Sigmoid colon (tissue), 7 donors: ENCODE results near the gene SYT8. TPM values are rescaled to one million over a fixed set of nuclear protein-coding genes. Genes with fewer than 3 reads are reported as not detected.

Experiments
- DNase-seq: peaks from one replicate; pipeline ENCODE4 v3.0.0-alpha.2; 2019
- H3K27ac ChIP-seq, 4 donors: fragments of 200-600 bp; sonication (generic); one replicate each; pipeline ENCODE4 v1.5.1; 2016 to 2019; ENCODE audit warnings: mild to moderate bottlenecking in 1 of 4
- H3K27me3 ChIP-seq, 3 donors: fragments of 200-600 bp; sonication (generic); one replicate each; pipeline ENCODE4 v1.5.1; 2019; ENCODE audit warnings: mild to moderate bottlenecking in 1 of 3
- H3K36me3 ChIP-seq, 4 donors: fragments of 200-600 bp; sonication (generic); one replicate each; pipeline ENCODE4 v1.5.1; 2016 to 2019
- H3K4me1 ChIP-seq, 4 donors: fragments of 200-600 bp; sonication (generic); one replicate each; pipeline ENCODE4 v1.5.1; 2017 to 2019
- H3K4me3 ChIP-seq, 4 donors: fragments of 200-600 bp; sonication (generic); one replicate each; pipeline ENCODE4 v1.5.1; 2017 to 2019; ENCODE audit warnings: mild to moderate bottlenecking in 2 of 4, moderate library complexity in 1 of 4
- H3K9me3 ChIP-seq, 4 donors: fragments of 200-600 bp in 3 of 4; sonication (generic) in 3 of 4; one replicate each; pipeline versions ENCODE4 v1.5.1 to v1.6.1; 2013 to 2019
- CTCF ChIP-seq, 4 experiments: fragments of 450-650 bp in 3 of 4; fragments of 200-600 bp in 1 of 4; IDR thresholded peaks; one replicate each; pipeline ENCODE4 v1.5.1; 2016 to 2019; ENCODE audit warnings: antibody characterized with exemption in 4 of 4, mild to moderate bottlenecking in 3 of 4, moderate library complexity in 2 of 4
- EP300 ChIP-seq, 4 donors: sonication (generic); formaldehyde crosslinking; IDR thresholded peaks; one replicate each; pipeline ENCODE4 v1.6.1; 2017; ENCODE audit warnings: antibody characterized with exemption in 4 of 4
- POLR2A ChIP-seq, 2 donors: fragments of 450-650 bp; IDR thresholded peaks; one replicate each; pipeline ENCODE4 v1.6.1; 2016; ENCODE audit warnings: antibody characterized with exemption in 2 of 2, mild to moderate bottlenecking in 2 of 2, moderate library complexity in 2 of 2
- POLR2AphosphoS5 ChIP-seq, 4 donors: sonication (generic); formaldehyde crosslinking; IDR thresholded peaks; one replicate each; pipeline ENCODE4 v1.6.1; 2017; ENCODE audit warnings: antibody characterized with exemption in 4 of 4
- WGBS, 2 donors: extraction: QIAGEN DNeasy Blood & Tissue Kit; methylation state at CpG; one replicate each; pipeline ENCODE4 v1.1.7; 2013; 5-methylcytosine and 5-hydroxymethylcytosine counted together
- intact Hi-C: fragments of 100-400 bp; cut with DNase I; formaldehyde crosslinking; loops from one replicate; pipeline ENCODE4 v1.15.1; 2023
- polyA plus RNA-seq, 3 donors: library from polyadenylated mRNA; stranded (reverse); fragments of 200-250 nt; gene quantifications; one replicate each; pipeline ENCODE4 v1.2.3, GENCODE V29; 2013
- total RNA-seq, 4 donors: library from RNA; depleted of rRNA; stranded (reverse); fragments of >200 nt; gene quantifications; one replicate each; pipeline ENCODE4 v1.1.0, GENCODE V29; 2016
- donor health status: healthy with polysubstance abuse.
- donor health status: Bipolar disorder and iron deficiency.
- donor health status: healthy.

Gene SYT8
- total and polyA plus RNA-seq, 7 donors: 1.8 to 5.4 TPM; not detected in 5

DNA sequence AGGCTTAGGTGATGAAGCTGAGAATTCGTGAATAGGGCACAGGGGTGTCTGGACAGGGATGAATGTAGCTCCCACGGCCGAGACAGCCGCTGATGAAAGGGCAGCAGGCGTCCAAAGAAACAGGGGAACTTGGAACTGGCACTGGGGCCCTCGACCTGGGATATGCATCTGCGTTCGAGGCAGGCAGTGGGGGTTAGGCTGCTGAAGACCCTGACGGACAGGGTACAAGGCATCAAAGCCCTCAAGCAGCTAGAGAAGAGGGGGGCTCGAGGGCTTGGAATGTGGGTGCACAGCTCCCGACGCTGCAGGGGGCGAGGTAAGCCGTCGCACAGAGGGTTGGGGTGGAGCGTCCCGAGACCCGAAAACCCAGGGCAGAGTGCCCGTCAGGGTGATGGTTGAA, 6.9 kb upstream of the SYT8 start:
- Histone ChIP-seq H3K27ac (no peak overlapping the region), H3K36me3 (no peaks in the 10 kb centered on the region), H3K4me3 (no peak overlapping the region), H3K27me3 (peaks cover 0 to 3% (median 0%) of the 10 kb centered on the region in 3 donors), H3K9me3 (no peaks in the 10 kb centered on the region), H3K4me1 (peaks cover 0 to 24% (median 21%) of the 10 kb centered on the region in 4 donors)
- 79 to 90% methylated on average over 19 of the region's 19 CpGs for WGBS, 2 donors
- no peak for TF ChIP-seq EP300 (IDR thresholded peaks at IDR 0.05)
- TF ChIP-seq POLR2A (IDR thresholded peaks at IDR 0.05): no peak
- intact Hi-C loops: no loop called here
- no peak for DNase-seq

DNA sequence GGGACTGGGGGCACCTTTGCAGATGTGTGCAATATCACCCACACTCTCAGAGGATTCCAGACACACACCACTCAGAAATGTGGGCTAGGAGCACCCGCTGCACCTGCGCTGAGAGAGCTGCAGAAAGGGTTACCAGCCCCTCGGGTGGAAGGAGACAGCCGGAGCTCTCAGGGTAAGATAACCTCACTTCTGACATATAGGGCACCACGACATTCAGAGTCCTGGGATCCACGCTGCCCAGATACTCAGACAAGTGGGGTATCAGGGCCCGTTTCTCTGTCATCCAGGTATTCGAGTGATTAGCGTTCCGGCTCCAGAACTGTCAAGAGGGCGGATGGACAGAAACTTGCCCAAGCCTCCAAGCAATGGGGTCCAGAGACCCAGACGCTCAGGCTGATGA, 6.2 kb upstream of the SYT8 start:
- peaks cover 0 to 24% (median 21%) of the 10 kb centered on the region in 4 donors for H3K4me1 ChIP-seq
- no peaks in the 10 kb centered on the region for H3K9me3 ChIP-seq
- WGBS, 2 donors: 85 to 88% methylated on average over 12 of the region's 12 CpGs
- peaks cover 0 to 3% (median 0%) of the 10 kb centered on the region in 3 donors for H3K27me3 ChIP-seq
- intact Hi-C loops: no loop called here
- no peak for DNase-seq
- no peaks in the 10 kb centered on the region for H3K36me3 ChIP-seq
- H3K4me3 ChIP-seq: no peak overlapping the region
- TF ChIP-seq EP300 (IDR thresholded peaks at IDR 0.05) (no peak), POLR2A (IDR thresholded peaks at IDR 0.05) (no peak), CTCF (IDR thresholded peaks at IDR 0.05) (no peak), POLR2AphosphoS5 (IDR thresholded peaks at IDR 0.05) (no peak)
- H3K27ac ChIP-seq: no peak overlapping the region

DNA sequence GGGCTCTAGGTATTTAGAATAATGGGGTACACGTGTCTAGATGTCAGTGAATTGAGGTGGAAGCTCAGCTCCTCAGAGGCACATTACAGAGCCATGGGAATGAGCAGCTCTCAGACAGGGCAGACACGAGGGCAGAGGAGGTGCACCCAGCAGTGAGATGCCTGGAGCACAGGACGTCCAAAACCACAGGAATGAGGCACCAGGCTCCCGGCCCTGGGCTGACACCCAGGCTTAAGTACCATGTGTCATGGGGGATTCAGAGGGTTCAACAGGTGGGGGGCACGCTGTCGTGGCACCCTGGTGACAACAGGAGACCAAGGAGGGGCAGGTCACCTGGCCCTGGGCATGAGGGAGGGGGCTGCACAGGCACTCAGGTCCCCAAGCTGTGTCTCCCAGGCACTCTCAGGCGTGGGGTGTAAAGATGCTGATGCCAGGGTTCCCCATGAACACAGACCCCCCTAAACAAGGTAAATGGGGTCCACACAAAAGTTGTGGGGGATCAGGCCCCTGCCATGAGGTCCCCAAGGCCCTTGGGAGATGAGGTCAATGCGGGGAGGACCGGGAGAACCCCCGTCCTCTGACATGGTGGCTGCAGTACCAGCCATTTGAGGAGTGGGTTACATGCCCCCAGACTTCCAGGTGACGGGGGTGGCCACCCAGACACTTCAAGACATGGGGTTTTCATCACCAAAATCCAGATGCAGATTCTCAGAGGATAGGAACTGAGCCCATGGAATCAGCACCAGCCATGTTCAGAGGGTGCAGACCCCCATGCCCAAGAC, 5.6 kb upstream of the SYT8 start:
- 76 to 80% methylated on average over 11 of the region's 11 CpGs for WGBS, 2 donors
- H3K36me3 ChIP-seq: no peaks in the 10 kb centered on the region
- no peak for TF ChIP-seq EP300 (IDR thresholded peaks at IDR 0.05)
- TF ChIP-seq POLR2AphosphoS5 (IDR thresholded peaks at IDR 0.05): no peak
- TF ChIP-seq POLR2A (IDR thresholded peaks at IDR 0.05): no peak
- no peaks in the 10 kb centered on the region for H3K9me3 ChIP-seq
- H3K27me3 ChIP-seq: peaks cover 0 to 3% (median 0%) of the 10 kb centered on the region in 3 donors
- no peak overlapping the region for H3K27ac ChIP-seq
- no peak overlapping the region for H3K4me3 ChIP-seq
- intact Hi-C loops: no loop called here
- H3K4me1 ChIP-seq: peaks cover 0 to 24% (median 21%) of the 10 kb centered on the region in 4 donors
- no peak for DNase-seq

GRCh38 chr11:1830004-1830321, 4.8 kb upstream of the SYT8 start:
- Histone ChIP-seq H3K4me3 (no peak overlapping the region), H3K9me3 (no peaks in the 10 kb centered on the region), H3K4me1 (peaks cover 0 to 24% (median 21%) of the 10 kb centered on the region in 4 donors), H3K27ac (no peak overlapping the region), H3K36me3 (no peaks in the 10 kb centered on the region), H3K27me3 (peaks cover 0 to 3% (median 0%) of the 10 kb centered on the region in 3 donors)
- 20 to 49% methylated on average over 6 of the region's 6 CpGs for WGBS, 2 donors
- no peak for DNase-seq
- TF ChIP-seq CTCF (IDR thresholded peaks at IDR 0.05) (no peak), EP300 (IDR thresholded peaks at IDR 0.05) (no peak), POLR2A (IDR thresholded peaks at IDR 0.05) (no peak), POLR2AphosphoS5 (IDR thresholded peaks at IDR 0.05) (no peak)
- intact Hi-C loops: no loop called here

GRCh38 chr11:1830322-1831223, 4.2 kb upstream of the SYT8 start:
- Histone ChIP-seq H3K27ac (no peak overlapping the region), H3K36me3 (no peaks in the 10 kb centered on the region), H3K4me3 (no peak overlapping the region), H3K9me3 (no peaks in the 10 kb centered on the region), H3K4me1 (peaks cover 0 to 24% (median 21%) of the 10 kb centered on the region in 4 donors), H3K27me3 (peaks cover 0 to 3% (median 0%) of the 10 kb centered on the region in 3 donors)
- no peak for DNase-seq
- 12 to 54% methylated on average over 33 of the region's 33 CpGs for WGBS, 2 donors
- intact Hi-C loops: no loop called here
- TF ChIP-seq POLR2AphosphoS5 (IDR thresholded peaks at IDR 0.05) (no peak), CTCF (IDR thresholded peaks at IDR 0.05) (no peak), EP300 (IDR thresholded peaks at IDR 0.05) (no peak), POLR2A (IDR thresholded peaks at IDR 0.05) (no peak)
